Activated CD4-positive, alpha-beta T cell treated with anti-CD3 and anti-CD28 coated beads for 4 hours (primary cell): ENCODE results near the gene FCN2.
"Not testable (repeated sequence)": the region's sequence is repeated elsewhere in the genome, so short reads cannot be mapped to it uniquely, and the experiment has no call there.

Experiments used
- DNase-seq, 2 donors: peaks; one replicate each; pipeline ENCODE4 v3.0.0-alpha.2; 2020

FCN2 gene

DNA sequence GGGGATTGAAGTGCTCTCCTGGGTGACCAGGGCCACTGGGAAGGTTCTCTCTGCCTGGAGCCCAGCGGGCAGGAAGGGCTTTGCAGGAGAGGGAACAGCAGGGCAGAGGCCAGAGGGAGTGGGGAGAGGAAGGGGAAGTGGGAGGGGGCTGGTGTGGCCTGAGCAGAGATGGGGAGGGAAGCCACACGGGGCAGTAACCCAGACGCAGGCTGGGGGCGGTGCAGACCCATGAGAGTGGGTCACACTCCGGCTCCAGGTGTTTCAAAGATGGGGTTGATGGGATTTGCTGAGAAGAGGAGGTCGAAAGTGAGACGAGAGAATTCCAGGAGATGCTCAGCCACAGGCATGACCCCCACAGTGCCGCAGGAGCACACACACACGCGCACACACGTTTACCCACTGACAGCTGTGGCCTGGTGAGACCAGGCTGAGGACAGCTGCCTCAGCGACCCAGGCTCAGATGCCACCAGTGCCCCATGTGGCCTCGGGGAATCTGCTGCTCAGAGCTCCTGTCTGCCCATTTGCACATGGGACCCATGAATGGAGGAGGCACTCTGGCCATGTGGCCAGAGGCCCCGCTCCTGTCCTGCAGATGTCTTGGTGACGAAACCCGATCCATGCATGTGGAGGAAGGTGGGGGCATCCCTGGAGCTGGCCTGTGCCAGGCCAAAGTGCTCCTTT lies 32.7 kb upstream of the FCN2 start:
- DNase-seq, result no peak

DNA sequence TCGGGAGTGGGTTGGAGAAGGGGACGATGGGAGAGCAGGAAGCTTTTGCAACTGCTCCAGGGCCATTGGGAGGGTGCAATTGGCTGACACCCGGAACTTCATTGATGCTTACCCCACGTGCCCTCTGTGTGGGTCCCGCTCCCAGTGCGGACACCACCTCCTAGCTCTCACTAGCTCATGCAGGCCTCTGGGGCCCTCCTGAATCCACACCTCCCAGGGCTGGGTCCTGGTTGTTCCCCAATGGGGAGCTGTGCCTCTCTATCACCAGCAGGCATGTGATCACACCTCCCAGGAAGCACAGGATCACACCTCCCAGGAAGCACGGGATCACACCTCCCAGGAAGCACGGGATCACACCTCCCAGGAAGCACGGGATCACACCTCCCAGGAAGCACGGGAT lies 32.1 kb upstream of the FCN2 start:
- no peak for DNase-seq

DNA sequence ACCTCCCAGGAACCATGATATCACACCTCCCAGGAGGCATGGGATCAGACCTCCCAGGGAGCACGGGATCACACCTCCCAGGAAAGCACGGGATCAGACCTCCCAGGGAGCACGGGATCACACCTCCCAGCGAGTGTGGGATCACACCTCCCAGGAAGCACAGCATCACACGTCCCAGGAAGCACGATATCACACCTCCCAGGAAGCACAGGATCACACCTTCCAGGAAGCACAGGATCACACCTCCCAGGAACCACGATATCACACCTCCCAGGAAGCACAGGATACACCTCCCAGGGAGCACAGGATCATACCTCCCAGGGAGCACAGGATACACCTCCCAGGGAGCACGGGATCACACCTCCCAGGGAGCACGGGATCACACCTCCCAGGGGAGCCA lies 30.0 kb upstream of the FCN2 start:
- no peak for DNase-seq

DNA sequence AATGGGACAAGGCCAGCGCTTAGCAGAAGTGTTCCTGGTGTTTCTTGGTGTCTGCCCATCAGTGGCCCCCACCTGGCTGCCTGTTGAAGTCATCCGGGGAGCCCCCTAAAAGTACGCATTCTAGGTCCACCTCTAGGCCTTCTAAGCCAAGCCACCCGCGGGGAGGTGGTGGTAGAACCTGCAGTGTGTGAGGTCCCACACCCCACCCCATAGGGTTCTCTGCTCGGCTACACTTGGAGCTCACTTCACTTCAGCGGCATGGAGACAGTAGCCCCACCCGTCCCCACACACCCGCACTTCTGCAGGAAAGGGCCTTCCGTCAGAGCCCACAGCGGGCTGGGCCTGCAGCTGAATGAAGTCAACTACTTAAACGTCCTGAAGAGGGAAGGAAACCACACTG lies 29.6 kb upstream of the FCN2 start:
- DNase-seq, result no peak

DNA sequence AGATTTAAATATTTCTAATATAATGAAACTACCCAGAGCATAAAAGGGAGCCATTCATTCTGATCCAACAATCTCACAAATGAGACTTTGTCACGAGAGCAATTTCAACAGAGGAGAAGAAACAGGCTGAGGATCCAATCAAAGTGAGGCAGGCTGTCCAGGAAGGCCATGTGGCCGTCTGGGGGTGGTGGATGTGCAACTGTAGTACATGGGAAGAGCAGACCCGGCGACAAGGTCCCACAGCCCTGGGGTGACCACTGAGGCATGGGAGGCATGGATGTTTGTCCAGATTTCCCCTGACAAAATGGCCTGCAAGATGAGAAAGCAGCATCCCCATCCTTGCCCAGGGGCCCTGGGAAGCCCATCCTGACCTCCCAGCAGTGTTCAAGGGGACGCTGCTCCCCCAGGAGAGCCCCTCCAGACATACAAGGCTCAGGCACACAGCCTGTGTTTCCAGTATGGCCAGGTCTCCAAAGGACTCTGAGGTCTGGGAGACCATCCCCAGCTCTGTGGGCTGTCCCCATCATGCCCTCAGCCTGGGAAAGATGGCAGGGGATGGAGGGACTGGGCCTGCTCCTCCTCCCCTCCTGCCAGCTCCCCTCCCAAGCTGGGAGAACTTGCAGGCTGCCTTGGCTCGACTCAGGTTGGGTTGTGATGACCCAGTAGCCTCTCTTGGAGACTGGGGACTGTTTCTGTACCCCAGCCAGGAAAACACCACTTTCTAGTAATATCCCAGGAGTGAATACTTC lies 27.5 kb upstream of the FCN2 start:
- no peak for DNase-seq

DNA sequence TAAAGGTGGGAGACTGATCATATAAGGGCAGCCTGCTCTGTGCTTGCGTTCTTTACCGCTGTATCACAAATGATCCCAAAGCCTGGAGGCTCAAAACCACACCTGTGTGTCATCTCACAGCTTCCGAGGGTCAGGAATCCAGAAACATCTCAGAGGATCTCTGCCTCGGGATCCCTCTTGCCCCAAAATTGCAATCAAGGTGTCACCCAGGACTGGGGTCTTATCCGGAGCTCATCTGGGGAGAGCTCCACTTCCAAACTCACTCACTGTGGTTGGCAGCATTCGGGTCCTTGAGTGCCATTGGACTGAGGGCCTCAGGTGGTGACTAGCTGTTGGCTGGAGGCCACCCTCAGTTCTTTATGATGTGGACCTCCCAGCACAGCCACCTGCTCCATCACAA lies 26.7 kb upstream of the FCN2 start:
- DNase-seq, result no peak

DNA sequence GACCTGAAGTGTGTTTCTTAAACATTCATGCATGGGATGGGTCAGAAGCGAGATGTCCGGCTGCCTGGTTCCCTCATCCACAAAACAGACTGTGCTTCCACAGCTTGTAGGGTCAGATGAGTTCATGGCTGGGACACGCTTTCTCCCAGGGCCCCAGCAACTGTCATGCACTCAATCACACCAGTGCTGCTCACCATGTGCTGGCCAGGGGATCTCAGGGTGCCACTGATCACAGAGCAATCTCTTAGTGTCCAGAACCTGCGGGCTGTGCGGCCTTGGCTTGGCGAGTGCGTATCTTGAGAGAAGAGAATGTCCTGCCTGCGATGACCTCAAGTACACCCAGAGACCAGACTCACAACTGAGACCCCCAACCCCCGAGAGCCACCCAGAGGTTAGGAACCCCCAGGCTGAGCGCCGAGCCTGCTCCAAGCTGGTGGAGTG lies 26.0 kb upstream of the FCN2 start:
- DNase-seq, result no peak

DNA sequence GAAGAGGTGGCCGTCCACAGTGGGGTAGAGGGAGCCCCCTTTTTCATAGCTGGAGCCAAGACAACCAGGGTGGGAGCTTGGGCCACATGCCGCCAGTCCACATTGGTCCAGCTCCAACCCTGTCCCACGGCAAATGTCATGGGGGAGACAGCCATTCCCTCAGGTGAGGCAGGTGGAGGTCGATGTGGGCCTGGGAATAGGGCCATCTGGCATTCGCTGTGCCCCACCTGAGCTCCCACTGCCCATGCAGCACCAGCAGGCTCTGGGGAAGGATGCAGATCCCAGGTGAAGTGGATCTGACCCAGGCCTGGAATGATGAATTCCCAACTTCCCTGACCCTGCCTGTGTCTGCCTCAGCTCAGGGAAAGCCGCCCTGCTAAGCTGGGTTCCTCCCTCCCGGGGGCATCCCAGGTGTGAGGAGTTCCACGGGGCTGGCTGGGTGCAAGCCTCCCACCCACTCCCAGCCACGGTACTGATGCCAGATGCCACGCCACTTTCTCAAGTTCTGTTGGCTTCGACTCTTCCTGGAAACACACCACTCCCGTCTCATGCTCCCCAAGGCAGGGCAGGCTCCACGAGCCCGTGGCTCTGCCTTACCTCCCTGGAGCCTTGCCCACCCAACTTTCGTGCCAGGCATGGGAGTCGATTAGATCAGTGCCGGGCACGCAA lies 25.2 kb upstream of the FCN2 start:
- no peak for DNase-seq

DNA sequence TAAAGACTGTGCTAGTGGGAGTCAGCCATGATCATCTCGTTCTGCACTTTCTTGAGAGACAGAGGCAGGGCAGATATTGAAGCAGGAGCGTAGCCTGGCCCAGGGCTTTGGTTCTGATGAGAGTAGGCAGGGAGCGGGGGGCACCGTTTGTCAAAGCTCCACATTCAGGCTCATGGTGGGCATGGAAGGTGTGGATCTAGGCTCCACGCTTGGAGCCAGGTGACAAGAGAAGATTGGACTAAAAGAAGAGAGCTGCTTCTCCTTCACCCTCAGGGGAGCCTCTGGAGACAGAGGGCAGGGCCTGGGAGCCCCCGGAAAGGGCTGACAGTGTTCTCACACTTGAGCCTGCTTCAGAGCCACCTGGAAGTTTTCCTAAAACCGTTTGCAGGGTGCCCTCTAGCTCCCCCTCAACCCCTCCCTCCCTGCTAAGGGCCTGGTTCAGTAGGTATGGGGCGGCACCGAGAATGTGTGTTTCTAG lies 24.7 kb upstream of the FCN2 start:
- no peak for DNase-seq

DNA sequence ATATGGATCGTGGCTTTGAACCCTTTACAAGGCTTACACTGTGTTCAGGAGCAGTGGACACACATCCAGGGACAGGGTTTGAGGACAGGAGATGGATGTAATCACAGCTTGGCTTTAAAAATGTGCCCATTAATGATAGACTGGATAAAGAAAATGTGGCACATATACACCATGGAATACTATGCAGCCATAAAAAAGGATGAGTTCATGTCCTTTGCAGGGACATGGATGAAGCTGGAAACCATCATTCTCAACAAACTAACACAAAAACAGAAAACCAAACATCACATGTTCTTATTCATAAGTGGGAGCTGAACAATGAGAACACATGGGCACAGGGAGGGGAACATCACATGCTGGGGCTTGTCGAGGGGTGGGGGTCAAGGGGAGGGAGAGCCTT lies 23.2 kb upstream of the FCN2 start:
- DNase-seq, result not testable (repeated sequence)

DNA sequence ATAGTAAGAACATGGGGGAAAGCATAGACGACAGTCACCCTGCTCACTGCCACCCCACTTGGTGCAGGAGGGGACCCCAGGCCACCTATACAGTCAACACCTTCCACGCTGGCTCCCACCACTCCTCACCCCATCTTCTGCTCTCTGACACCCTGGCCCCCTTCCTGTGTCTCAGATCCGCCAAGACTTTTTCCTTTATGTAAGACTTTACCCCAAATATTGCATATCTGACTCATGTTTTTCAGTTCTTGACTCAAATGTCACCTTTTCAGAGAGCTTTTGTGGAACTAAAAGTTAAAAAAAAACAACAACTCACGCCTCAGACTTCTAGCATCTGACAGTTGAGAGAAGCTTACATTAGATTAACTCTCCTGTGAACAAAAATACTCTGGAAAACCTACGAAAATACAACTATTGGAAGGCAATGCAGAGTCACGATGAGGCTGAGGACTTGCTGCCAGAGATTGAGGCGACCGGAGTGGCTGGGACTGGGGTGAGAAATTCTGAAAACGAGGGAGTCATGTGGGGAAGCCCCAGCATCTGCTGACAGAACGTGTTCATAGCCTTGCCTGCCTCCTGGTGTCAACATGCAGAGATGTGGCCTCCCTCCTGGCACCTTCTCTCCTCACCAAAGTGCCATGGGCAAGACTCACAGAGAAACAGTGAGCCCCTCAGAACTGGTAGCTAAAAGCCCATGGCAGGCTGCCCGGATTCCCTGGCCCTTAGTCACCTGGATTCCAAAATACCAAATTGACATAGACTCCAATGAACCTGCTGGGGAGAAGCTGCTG lies 22.4 kb upstream of the FCN2 start:
- DNase-seq, result no peak

DNA sequence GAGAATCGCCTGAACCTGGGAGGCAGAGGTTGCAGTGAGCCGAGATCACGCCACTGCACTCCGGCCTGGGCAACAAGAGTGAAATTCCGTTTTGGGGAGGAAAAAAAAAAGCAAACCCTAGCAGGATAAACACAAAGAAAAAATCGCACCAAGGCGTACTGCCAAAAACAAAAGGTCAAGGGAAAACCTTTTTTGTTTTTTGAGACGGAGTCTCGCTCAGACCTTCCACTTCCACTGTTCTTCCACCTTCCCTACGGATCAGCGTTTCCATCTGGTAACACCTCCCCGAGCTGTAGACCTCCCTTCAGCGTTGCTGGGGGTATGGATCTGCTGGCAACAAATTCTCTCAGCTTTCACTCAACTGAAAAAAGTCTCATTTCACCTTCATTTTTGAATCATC lies 20.1 kb upstream of the FCN2 start:
- no peak for DNase-seq

DNA sequence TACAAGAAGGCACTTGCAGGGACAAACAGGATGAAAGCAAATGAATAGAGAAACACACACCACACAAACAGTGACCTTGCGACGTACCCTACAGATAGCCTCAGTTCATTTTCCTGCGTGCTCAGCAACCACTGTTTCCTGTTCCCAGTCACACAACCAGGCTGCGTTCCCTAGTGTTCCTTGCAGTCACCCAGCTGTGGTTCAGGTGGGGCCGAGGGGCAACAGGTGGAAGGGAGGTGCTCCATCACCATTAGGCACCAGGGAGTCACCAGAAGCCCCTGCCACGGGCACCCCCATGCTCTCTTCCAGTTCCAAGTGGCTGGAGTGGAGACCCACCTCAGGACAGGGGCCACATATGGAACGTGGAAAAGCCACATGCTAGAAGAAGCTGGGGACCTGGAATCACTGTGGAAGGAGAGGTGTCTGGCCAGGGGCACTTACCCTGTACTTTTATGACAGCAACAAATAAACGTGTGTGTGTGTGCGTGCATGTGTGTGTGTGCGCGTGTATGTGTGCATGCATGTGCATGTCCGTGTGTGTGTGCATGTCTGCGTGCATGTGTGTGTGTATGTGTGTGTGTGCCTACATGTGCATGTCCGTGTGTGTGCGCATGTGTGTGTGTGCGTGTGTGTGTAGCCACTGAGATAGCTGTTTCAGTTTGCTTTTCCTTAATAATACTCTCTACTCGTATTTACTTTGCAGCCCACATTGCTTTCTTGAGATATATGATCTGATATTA lies 18.8 kb upstream of the FCN2 start:
- no peak for DNase-seq

DNA sequence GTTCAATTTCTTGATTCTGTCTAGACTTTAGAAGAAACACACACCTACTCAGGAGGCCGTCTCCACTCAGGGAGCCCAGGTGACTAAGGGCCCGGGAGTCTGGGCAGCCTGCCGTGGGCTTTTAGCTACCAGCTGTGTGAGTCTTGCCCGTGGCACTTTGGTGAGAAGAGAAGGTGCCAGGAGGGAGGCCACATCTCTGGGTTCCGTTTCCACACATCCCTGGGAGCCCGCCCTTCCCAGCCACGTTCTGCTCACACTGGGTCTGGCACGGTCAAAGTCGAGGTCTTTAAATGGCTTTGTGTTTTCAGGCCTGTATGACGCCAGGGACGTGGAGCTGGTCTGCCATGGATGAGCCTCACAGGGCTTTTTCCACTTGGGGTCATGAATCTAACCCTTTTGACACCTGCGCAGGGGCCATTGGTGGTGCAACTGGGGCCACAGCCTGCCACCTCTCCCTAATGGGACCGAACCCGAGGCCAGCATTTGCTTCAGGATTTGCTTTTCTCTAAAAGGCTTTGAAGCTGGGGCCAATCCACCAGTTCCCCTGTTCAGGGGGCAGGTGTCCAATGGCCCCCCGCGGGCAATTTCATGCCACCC lies 17.2 kb upstream of the FCN2 start:
- DNase-seq, result no peak

DNA sequence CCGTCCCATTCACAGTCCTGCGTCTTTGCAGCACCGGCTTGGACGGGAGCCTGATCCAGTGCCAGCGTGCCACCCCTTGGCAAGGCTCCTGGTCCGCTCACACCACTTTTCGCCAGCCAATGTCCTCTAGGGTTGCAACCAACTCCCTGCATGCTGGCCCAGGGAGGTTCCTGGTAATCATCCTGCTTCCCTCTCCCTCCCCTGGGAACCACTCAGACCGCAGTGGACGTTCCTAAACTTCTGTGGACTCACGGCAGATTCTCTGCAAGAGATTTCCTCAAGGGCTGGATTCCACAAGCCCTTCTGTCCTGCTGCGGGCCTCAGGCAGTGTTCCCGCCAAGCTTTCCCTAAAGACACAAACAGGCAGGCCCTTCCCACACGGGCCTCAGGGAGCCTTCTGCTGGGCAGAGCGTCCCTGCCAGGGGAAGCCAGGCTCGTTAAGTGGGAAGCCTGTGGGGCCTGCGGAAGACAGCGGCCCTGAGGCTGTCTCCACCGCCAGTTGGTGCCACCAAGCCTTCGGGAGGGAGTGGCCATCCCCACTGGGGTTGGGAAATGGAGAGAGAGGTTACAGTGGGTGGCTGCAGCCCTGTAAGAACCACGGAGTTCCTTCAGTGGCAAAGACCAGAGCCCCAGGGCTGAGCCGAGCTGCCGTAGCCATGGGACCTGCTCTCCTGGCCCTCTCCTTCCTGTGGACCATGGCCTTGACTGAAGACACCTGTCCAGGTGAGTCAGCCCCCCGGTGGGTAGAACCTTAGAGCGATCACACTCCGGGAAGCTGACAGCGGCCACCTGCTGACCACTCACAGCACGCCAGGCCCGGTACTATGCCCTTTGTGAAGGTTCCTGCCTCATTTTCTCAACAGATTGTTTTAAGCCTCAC lies 16.4 kb upstream of the FCN2 start:
- no peak for DNase-seq

DNA sequence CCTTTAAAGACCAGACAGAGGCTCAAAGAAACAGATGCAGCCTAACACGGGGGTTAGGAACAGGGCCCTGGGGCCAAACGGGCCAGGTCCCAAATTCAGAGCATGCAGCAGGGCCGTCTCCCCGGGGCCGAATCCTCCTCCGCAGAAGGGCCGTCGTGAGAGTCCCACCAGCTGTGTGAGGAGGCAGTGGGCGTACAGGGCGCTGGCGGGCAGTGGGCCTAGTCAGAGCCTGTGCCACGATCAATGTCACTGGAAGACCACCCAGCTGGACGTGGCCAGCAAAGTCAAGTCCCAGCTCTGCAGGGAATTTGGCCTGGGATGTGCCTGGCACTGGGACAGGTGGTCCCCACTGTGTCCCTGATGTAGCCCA lies 15.8 kb upstream of the FCN2 start:
- DNase-seq, result no peak

DNA sequence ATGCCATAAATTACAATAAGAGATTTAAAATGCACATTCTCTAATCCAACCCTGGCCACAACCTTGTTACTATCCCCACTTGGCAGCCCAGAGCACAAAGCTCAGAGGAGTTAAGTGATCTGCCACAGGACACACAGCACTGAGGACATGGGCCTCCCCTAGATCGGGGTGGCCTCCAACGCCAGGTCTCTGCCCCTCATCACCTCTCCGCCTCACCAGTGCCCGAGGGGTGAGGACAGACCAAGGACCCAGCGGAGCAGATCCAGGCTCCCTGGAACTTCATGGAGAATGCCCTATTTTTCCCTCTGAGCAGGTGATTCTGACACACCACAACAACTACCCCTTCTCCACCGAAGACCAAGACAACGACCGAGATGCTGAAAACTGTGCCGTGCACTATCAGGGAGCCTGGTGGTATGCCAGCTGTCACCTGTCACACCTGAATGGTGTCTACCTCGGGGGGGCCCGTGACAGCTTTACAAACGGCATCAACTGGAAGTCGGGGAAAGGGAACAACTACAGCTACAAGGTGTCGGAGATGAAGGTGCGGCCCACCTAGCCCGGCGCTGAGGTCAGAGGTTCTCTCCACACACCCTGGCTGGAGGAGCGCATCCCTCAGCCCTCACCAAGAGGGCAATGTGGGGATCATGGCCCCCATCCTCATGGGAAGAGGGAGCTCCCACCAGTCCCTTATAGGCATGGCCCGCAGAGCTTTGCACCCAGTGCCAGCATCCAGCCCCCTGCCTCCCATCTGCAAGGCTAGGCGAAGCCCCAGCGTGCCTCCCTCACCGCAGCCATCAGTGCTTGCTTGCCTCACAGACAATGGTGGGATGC lies 12.5 kb upstream of the FCN2 start:
- no peak for DNase-seq

DNA sequence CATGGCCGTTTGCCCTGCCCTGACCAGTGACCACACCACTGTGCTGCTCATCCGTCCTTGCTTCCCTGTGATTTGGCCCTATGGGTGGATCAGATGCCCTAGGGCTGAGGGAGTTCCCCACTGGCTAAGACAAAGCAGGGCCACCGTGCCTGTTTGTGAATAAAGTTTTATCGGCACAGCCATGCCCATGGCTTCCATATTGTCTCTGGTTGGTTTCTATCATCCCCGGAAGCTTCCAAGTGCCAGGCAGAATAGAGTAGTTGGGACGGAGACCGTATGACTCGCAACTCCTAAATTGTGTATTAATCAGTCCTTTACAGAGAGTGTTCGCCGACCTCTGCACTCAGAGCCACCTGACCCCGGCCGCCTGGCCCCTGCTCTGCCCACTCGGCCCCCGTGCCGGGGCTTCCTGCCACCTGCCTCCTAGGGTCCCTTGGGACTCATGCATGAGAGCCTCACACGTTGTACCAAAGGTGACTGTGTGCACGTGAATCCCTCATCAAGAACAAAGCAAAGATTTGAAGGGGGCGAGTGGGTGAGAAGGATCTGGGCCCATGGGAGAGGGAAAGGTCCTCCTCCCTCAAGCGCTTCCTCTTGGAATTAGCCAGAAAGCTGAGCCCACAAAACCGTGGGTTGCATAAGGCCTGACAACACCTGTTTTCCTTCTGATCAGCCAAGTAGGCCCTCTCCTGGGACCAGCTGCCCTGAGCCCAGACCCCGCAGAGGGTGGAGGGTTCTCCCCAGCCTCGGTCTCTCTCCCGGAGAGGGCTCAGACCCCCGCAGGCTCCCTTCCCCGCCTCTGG lies 11.7 kb upstream of the FCN2 start:
- no peak for DNase-seq
